Fibroblast of skin of left biceps (primary cell): Measurements from ENCODE around the gene GSTM5.
"Not testable (repeated sequence)": the region's sequence is repeated elsewhere in the genome, so short reads cannot be mapped to it uniquely, and the experiment has no call there.

Experiments
- DNase-seq, 2 experiments: peaks; one replicate each; pipeline ENCODE4 v3.0.0-alpha.2; 2013; ENCODE audit warnings: low read depth in 2 of 2

GSTM5 gene

GRCh38 chr1:109761227-109762038, 49.4 kb downstream of the GSTM5 start:
- DNase-seq, result no peak

GRCh38 chr1:109762039-109762585, 50.1 kb downstream of the GSTM5 start:
- DNase-seq, result no peak

GRCh38 chr1:109762821-109763645, 51.0 kb downstream of the GSTM5 start:
- no peak for DNase-seq

- DNase-seq, result no peak
Measured at GRCh38 chr1:109763646-109764415, 51.8 kb downstream of the GSTM5 start, which contains the start of gene EPS8L3. Gene EPS8L3, minus strand, starts transcription at chr1:109763923. Its CDS starts 2,174 bp downstream, at chr1:109761749.

GRCh38 chr1:109764561-109765482, 52.8 kb downstream of the GSTM5 start:
- no peak for DNase-seq

GRCh38 chr1:109765483-109765815, 53.4 kb downstream of the GSTM5 start:
- no peak for DNase-seq

GRCh38 chr1:109765896-109766615, 54.0 kb downstream of the GSTM5 start:
- no peak for DNase-seq

- DNase-seq, result not testable (repeated sequence)
Measured at GRCh38 chr1:109766991-109767636, 55.1 kb downstream of the GSTM5 start.
